Suppressor macrophage treated with lipopolysaccharide for 4 hours (primary cell): ENCODE measurements around the gene TBC1D9B.
"Not testable (repeated sequence)": the region's sequence is repeated elsewhere in the genome, so short reads cannot be mapped to it uniquely, and the experiment has no call there.

ENCODE experiments used
- DNase-seq: peaks from one replicate; pipeline ENCODE4 v3.0.0-alpha.2; 2020

TBC1D9B gene

DNA sequence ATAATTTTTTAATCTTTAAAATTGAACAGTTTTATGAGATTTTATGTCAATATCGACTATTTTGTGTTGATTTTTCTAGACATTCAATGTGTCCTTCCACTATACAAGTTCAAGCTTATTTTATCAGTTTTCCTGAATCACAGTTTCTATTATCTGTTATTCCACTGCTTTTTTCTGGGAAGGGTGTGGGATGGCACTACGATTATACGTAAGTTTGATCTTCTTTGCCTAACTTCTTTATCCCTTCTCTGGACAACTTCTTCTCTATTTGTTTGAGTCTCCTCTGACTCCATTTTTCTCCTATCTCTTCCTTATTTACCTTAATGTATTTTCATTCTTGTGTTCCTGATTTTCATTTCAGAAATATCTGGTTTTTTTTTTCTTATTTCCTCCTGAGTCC, 24.5 kb downstream of the TBC1D9B start:
- DNase-seq = no peak

DNA sequence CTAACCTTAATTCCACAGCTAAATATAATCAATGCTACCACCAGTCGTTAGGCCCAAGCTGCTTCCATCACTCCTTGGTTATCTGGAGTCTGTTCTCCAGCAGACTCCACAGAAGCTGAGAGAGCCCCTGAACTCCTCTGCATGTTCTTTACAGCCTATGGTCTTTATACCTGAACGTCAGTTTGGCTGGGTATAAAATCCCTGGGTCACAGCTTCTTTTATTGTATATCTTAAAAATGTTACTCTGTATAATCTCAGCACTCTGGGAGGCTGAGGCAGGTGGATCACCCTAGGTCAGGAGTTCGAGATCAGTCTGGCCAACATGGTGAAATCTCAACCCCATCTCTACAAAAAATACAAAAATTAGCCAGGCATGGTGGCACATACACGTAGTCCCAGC, 25.4 kb downstream of the TBC1D9B start:
- no peak for DNase-seq

DNA sequence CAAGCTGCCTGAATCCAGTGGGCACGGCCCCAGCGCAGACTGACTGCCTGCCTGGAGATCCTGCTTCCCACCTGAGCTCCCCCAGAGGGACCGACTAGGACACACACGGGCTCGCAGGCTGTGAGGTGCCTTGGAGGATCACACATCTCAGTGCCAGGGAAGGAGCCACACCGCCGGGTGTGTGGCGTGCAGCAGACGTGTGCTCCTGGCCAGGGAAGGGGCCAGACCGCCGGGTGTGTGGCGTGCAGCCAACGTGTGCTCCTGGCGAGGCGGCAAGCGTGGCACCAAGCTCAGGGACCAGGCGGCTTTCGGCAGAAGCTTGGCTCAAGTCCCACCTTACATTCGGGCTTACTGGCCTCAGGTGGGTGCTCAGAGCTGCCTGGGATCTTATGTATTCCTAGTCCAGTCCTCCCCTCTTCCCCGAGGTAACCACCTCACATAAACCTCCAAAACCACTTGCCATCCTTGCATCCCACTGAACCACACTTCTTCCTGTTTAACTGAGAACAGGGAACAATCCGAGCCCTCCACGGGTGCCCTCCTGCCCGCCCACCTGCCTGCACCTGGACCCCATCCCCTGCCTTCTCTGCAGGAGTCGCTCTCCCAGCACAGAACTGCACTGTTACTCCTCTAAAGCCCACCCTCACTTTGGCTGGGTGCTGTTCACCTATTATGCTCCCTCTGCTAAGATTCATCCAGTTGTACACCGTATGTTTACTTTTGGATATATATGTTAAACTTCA, 26.7 kb downstream of the TBC1D9B start:
- DNase-seq = no peak

DNA sequence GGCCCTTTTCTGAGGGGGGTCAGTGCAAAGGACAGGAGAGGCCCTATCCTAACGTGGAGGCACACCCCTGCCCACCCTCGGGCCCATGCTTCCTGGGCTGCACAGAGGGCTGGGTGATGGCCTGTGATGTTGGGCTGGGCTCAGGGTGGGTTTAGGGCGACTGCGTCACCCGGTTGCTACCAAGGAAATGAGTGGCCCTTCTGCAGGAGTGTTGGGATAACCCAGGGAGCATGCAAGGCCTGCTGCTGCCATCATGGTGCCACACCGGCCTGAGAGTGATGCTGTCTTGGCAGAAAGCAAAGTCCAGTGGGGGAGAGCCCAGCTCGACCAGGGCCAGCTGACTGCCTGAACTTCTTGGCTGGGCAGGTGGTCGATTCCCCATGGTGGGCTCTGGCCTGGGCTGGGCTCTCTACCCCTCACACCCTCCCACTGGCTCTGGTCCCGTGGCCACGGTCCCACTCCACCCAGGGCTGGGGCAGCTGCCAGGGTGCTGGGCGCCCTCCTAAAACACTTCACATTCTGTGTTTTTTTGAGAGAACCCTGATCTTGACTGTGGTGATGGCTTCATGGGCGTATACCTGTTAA, 27.5 kb downstream of the TBC1D9B start:
- no peak for DNase-seq

DNA sequence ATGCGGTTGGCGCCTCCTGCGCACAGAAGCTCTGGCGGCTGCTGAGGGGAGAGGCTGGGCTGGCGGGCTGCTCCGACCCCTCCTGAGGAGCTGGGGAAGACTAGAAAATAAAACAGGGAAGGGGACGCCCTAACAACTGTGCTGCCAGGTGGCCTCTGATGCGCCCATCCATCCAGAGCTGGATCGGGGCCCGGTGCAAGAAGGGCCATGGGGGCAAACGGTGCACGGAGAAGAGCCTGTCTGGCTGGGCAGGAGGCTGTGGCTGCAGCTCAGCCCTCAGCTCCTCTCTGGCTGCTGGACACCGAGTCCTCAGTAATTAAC, 28.0 kb downstream of the TBC1D9B start:
- DNase-seq = no peak

DNA sequence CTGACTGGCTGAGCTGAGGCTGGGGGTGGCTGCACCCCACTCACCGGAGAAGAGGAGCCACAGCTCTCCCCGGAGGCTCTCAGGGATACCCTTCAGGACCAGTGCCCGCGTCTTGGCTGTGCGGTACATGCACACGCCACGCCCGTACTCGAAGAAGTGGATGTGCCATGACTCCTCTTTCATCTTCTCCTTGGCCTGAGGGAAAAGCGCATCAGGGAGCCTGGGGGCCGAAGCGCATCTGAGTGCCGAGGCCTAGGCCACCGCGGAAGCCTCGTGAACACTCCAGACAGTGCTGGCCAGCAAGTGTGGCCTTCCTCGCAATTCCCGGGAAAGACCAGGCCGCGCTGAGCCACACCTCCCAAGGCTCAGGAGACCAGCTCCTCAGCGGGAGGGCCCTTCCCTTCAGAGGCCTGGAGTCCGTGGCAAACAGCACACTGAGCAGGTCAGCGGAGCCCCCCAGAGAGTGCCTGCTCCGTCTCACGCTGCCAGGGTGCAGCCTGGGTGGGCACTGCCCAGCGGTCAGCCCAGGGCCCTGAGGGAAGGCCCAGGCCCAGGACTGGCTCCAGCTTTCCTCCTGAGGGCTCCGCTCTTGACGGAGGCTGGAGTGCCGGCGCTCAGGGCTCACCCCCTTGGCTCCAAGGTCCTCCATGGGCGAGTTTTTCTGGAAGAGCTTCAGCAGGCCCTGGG, 28.6 kb downstream of the TBC1D9B start:
- no peak for DNase-seq

DNA sequence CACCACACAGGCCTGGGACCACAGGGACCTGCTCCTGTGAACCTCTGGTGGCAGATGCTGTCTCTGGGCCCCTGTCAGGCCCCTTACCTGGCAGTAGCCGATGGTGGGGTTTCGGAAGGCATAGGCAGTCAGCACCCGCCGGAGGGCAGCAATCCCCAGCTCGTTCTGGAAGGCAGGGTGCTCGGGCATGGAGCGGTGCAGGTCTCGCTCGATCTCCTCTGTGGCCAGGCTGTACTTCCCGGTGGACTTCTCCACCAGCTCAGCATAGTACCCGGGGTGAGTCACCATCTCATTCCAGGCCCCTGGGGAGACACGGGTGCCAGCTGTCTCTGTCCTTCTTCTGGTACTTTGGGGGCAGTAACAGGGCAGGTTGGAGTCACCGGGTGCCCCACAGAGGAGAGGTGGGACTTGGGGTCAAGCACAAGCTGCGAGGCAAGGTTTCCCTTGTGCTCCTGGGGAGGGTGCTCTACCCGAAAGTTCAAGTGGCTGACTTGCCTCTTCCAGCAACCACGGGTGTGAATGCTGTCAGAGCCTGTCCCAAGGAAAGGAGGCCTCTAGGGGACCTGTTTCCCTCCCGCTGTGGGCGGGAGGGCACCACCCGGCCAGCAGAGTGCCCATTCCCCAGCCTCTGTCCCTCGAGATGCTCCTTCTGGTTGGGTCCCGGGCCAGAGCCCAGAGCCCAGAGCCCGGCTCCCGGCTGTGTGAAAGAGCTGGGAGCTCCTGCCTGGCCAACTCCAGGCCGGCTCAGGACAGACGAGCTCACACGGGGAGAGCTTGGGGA, 29.3 kb downstream of the TBC1D9B start:
- DNase-seq = no peak

DNA sequence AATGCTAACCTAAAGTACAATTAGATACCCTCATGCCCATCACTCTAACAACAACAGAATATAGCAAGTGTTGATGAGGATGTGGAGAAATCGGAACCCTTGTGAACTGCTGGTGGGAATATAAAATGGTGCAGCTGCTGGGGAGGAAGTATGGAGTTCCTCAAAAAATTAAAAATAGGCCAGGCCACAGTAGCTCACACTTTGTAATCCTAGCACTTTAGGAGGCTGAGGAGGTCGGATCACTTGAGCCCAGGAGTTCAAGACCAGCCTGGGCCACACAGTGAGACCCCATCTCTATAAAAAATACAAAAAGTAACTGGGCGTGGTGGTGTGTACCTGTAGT, 31.1 kb downstream of the TBC1D9B start:
- DNase-seq = peak; percentile 12

DNA sequence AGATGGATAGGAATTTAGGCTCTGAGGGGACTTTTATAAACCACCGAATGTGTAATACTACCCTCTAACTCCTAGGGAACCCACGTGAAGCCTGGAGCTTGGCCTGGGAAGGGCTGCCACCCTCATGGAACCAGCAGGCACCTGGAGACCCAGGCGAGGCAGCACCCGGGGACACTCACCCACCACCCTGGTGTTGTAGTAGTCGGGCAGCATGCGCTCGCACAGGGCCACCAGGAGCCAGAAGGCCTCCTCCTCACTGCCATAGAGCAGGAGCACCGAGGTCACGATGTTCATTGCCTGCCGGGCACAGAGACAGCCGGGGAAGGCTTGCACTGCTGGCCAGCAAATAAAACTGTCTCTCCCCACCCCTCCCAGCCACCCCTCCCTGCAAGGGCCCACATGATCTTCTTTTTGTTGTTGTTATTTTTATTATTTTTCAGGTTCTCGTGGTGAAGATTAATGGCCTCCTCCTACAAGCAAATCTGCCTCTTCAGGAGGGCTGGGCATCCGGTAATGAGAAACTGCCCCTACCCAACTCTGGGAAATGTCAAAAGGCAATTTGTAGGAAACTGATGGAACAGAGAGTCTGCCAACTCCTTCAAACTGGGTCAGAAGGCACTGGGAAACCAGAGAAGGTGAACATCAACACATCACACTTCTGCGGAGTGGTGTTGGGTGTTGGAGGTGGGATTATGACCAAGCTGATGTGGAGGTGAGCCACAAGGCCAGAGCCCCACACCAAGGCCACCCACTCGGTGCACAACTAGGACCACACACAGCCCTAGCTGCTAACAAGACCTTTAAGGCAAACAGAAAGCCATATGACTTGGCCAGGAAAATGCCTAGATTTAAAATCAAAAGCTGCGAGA, 31.7 kb downstream of the TBC1D9B start:
- DNase-seq = no peak

DNA sequence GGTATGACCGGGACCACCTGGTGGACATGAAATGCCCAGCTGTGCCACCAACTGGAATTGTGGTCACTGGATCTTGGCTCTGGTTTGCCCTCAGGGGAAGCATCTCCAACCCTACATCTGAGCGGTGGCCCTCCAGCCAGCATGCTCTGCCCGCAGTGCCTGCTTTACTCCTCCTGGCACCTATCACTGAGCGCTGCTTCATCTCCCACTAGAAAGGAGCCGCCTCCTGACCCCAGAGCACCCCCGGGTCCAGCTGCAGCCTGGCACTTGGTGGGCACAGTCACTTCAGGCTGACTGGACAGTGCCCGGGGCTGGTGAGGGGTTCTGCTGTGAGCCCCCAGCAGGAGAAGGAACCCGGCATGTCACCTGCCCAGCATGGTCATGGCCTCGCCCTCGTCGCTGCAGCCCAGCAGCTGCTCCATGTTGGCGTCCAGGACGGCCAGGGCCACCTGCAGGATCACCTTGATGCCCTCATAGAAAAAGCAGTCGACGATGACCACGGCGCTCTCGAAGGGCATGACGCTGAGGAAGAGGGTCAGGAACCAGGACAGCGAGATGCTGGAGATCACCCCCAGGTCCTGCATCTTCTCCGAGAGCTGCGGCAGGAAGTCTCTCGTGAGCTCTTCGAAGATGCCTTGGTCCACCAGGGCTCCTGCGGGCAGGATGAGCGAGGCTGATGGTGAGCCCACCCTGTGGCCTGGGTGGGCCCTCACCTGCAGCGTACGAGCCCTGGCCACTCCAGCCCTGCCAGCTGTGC, 33.0 kb downstream of the TBC1D9B start:
- DNase-seq = no peak

DNA sequence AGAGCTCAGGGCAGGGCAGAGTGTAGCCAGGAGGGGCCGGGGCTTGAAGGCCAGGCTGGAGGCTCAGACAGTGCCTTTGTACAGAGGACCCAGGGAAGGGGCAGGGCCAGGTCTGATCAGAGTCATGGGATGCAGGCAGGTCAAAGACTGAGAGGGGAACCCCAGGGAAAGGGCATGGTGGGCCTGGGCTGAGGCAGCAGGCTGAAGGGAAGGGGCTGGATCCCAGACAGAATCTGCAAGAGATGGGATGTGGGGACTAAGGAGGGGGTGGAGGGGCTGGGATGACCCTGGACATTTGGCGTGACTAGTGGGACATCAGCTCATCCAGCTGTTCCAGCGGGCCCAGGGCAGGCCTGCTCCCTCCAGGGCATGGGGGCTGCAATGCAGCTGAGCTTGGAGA, 33.6 kb downstream of the TBC1D9B start:
- no peak for DNase-seq

DNA sequence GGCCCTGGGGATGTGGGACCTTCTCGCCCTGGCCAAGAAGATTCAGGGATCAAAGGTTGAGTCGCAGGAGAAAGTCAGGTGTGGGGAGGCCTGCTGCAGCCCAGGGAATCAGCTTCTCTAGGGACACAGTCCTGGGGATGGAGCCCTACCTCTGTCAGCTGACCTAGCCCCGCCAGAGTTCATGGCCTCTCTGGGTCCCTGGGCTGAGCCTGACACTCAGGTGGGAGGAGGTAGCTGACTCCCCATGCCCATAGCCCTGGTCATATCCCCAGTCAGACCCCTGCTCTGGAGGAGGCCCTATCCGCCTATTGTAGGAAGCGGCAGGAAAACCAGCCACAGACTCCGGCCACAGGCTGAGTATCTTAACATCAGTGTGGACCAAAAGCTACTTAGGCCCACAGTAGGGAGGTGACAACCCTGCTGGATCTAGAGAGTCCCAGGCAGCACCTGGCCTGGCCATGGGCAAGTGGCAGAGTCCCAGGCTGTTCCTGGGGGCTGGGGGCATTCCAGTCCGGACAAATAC, 34.0 kb downstream of the TBC1D9B start:
- DNase-seq = no peak

DNA sequence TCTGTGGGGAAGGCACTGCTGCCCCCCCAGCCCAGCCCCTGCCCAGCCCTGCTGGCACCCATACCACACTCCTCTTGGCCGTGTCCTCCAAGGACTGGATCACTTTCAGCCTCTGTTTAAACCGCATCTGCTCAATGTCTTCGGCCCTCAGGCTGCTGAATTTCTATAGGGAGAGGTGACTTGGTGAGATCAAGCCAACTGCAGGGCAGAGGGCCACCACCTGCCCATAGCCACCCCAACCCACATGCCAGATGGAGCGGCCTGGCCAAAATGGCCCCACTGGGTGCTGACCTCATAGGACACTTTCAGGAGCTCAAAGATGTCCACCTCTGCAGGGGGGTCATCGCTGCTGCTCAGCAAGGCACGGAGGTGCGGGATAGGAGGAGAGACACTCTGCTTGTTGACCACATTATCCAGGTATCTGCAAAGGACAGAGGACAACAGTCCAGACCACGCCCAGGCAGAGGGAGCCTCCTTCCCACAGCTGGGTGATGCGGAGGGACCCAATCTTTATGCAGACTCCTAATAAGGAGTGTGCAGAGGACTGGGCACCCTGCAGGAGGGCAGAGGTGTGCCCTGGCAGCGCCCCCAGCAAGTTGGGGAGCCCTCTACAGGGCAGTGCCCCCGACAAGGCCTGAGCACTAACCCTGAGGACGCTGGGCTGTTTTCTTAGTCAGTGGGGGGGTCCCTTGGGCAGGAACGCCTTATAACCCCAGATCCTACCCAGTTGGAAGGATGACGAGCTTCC, 34.7 kb downstream of the TBC1D9B start:
- no peak for DNase-seq

DNA sequence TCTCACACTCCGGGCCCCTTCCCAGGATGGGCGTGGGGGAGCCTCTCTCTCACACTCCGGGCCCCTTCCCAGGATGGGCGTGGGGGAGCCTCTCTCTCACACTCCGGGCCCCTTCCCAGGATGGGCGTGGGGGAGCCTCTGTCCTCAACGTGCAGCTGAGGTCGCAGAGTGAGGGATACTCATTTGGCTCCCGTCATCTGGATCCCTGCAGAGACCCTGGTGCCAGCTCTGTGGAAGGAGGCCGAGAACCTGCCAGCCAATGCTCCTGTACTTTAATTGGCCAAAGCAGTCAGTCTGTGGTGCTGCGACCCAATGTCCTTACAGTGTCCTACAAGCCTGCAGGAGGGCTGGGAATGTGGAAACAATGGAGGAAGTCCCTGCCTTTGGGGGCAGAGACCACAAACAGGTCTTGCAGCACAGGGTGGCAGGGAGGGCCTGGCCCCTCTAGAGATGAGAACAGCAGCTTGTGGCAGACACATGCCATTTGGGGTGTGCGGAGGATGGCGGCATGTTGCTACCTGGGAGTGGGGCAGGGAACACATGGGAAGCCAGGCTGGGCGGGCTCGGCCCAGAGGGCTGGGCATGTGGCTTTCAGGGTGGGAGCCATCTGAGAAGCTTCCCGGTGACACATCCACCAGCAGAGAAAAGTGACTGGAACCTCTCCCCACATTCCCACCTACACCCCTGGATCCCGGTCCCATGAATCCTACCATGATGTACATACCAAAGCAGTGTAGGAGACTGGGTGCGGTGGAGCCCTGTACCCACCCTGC, 35.5 kb downstream of the TBC1D9B start:
- no peak for DNase-seq

DNA sequence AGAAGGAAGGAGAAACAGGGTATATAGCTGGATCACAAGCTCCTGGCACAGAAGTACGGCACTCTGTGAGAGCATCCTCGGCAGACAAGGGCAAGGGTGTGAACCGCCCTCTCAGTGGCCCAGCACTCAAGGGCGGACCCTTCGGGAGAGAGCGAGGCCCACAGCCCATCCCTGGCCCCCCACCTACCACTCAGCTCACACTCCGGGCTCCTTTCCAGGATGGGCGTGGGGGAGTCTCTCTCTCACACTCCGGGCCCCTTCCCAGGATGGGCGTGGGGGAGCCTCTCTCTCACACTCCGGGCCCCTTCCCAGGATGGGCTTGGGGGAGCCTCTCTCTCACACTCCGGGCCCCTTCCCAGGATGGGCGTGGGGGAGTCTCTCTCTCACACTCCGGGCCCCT, 36.2 kb downstream of the TBC1D9B start:
- not testable (repeated sequence) for DNase-seq

DNA sequence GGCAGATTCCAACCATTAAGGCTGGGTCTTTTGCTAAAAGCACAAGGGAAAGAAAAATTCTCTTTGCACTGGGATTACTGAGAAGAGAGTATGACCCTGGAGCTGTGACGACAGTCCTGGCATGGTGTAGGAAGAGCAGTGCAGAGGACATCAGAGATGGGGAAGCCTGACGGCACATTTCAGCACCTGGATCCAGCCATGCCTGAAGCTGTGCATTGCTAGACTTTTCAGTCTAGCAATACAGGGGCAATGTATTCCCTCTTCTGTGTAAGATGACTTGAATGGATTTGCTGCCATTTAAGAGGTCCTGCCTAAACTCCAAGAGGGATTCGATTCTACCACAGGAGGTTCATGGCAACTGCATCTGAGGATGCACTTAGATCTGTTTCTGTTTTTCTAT, 36.7 kb downstream of the TBC1D9B start:
- DNase-seq = no peak

DNA sequence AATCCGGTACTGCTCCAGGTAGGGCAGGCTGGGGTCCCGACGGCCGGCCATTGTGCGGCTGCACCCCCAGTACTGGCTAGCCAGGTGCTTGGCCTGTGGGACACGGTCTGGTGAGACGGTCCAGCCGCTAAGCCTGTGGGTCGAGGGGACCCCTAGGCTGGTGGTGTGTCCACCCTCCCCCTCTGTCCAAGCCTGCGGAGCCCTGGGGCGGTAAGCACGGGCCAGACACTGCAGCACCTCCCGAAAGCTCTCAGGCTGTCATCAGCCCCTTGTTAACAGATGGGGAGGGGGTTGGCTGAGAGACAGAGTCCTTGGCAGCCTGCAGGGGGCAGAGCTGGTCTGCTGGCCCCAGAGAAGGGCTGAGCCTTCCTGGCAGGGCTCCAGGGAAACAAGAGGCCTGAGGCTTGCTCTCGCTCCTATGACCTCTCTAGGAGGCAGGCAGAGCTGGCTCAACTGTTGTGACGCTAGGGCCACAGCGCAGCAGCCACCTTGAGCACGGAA, 37.2 kb downstream of the TBC1D9B start:
- peak; percentile 22 for DNase-seq

DNA sequence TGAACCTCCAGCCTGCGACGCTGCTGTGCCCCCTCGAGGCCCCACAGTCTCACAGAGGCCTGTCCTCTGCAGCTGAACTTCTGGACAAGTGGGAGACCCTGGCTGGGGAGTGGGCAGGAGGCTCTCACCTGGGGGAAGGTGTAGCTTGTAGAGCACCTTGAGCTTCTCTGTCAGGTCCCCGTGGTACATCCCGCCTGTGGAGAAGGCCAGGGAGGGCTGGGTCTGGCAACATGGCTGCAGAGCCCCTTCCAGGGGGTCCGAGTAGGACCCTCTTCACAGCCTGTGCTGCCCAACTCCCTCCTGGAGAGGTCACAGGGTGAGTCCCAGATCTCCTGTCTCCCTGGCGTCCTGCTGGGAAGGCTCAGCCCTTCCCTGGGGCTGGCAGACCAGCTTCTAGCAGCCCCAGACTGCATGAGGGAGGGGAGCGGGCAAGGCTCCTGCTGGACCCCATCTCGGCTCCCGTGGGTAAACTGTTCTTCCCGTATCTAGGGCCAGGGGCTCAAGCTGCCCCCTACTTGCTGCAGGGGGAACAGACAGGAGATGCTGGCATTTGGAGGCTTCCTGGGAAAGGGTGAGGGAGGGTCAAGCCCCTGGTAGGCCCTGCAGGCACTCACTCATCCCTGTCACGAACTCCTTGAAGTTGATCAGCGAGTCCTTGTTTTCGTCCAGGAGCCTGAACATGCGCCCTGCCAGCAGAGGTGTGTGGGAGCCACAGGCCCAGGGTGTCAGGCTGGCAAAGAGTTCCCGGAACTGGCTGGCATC, 37.9 kb downstream of the TBC1D9B start:
- no peak for DNase-seq

DNA sequence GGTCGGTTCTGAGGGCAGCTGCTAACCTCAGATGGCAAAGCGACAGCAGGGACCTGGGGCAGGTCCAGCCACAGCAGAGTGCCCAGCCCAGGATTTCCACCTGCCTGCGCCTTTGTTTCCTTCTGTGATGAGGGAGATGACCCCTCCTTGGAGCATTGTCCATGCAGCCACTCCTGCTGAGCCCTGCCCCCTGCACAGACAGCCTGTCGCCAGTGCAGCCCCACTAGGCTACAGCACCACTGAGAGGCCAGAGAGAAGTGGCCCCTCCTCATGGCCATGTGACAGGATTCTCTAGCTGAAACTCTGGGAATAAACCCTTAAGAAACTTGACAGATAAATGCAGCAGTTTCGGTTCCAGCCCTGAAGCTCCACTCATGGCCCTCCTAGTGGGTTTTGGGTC, 38.6 kb downstream of the TBC1D9B start:
- no peak for DNase-seq
